ENCODE measurements around the gene HDAC3. TPM values are rescaled to one million over a fixed set of nuclear protein-coding genes. Genes with fewer than 3 reads are reported as not detected.

Gene HDAC3
- total RNA-seq, 1 donor from 2014 or later, result 47.8 TPM

- no peak overlapping the region for H3K27ac Mint-ChIP-seq (ENCODE audit: unreplicated experiment)
- H3K9me3 Mint-ChIP-seq (ENCODE audit: low read depth), result no peaks in the 10 kb centered on the region
- H3K4me1 Mint-ChIP-seq (ENCODE audit: low read depth), result peaks cover 26% of the 10 kb centered on the region
- no peaks in the 10 kb centered on the region for H3K27me3 Mint-ChIP-seq (ENCODE audit: low read depth)
- TF ChIP-seq CTCF (IDR thresholded peaks at IDR 0.05), result no peak
- peaks cover 5% of the 10 kb centered on the region for H3K36me3 Mint-ChIP-seq (ENCODE audit: low read depth)
- DNase-seq (ENCODE audit: low spot score), result no peak
- peak overlapping the region; percentile 7 for H3K4me3 Mint-ChIP-seq (ENCODE audit: unreplicated experiment)
These were observed 1.9 kb downstream of the HDAC3 start for GRCh38 chr5:141634720-141635119.

- Mint-ChIP-seq H3K4me1 (ENCODE audit: low read depth) (peaks cover 26% of the 10 kb centered on the region), H3K27me3 (ENCODE audit: low read depth) (no peaks in the 10 kb centered on the region), H3K27ac (ENCODE audit: unreplicated experiment) (no peak overlapping the region), H3K4me3 (ENCODE audit: unreplicated experiment) (no peak overlapping the region), H3K9me3 (ENCODE audit: low read depth) (no peaks in the 10 kb centered on the region), H3K36me3 (ENCODE audit: low read depth) (peaks cover 8% of the 10 kb centered on the region)
- no peak for TF ChIP-seq CTCF (IDR thresholded peaks at IDR 0.05)
- DNase-seq (ENCODE audit: low spot score), result no peak
These were observed 2.6 kb downstream of the HDAC3 start for GRCh38 chr5:141633871-141634561.

GRCh38 chr5:141632650-141633049 lies 4.0 kb downstream of the HDAC3 start:
- TF ChIP-seq CTCF (IDR thresholded peaks at IDR 0.05), result no peak
- no peak overlapping the region for H3K27ac Mint-ChIP-seq (ENCODE audit: unreplicated experiment)
- no peaks in the 10 kb centered on the region for H3K9me3 Mint-ChIP-seq (ENCODE audit: low read depth)
- no peaks in the 10 kb centered on the region for H3K27me3 Mint-ChIP-seq (ENCODE audit: low read depth)
- peaks cover 22% of the 10 kb centered on the region for H3K4me1 Mint-ChIP-seq (ENCODE audit: low read depth)
- H3K4me3 Mint-ChIP-seq (ENCODE audit: unreplicated experiment), result no peak overlapping the region
- peaks cover 19% of the 10 kb centered on the region for H3K36me3 Mint-ChIP-seq (ENCODE audit: low read depth)
- no peak for DNase-seq (ENCODE audit: low spot score)

- H3K27me3 Mint-ChIP-seq (ENCODE audit: low read depth), result no peaks in the 10 kb centered on the region
- H3K27ac Mint-ChIP-seq (ENCODE audit: unreplicated experiment), result no peak overlapping the region
- no peak for DNase-seq (ENCODE audit: low spot score)
- no peak for TF ChIP-seq CTCF (IDR thresholded peaks at IDR 0.05)
- no peak overlapping the region for H3K4me3 Mint-ChIP-seq (ENCODE audit: unreplicated experiment)
- H3K4me1 Mint-ChIP-seq (ENCODE audit: low read depth), result peaks cover 14% of the 10 kb centered on the region
- H3K36me3 Mint-ChIP-seq (ENCODE audit: low read depth), result peaks cover 30% of the 10 kb centered on the region
- H3K9me3 Mint-ChIP-seq (ENCODE audit: low read depth), result no peaks in the 10 kb centered on the region
These were observed 6.0 kb downstream of the HDAC3 start for GRCh38 chr5:141630570-141631140.

- DNase-seq (ENCODE audit: low spot score), result no peak
- H3K27ac Mint-ChIP-seq (ENCODE audit: unreplicated experiment), result no peak overlapping the region
- H3K36me3 Mint-ChIP-seq (ENCODE audit: low read depth), result peaks cover 38% of the 10 kb centered on the region
- no peaks in the 10 kb centered on the region for H3K9me3 Mint-ChIP-seq (ENCODE audit: low read depth)
- no peak for TF ChIP-seq CTCF (IDR thresholded peaks at IDR 0.05)
- no peaks in the 10 kb centered on the region for H3K27me3 Mint-ChIP-seq (ENCODE audit: low read depth)
- no peak overlapping the region for H3K4me3 Mint-ChIP-seq (ENCODE audit: unreplicated experiment)
- no peaks in the 10 kb centered on the region for H3K4me1 Mint-ChIP-seq (ENCODE audit: low read depth)
These were observed 8.4 kb downstream of the HDAC3 start for GRCh38 chr5:141628175-141628788.

Data from chondrocyte (in vitro differentiated cells).